SK-N-SH (cell line): Measurements from ENCODE around the gene MCM10. TPM values are rescaled to one million over a fixed set of nuclear protein-coding genes. Genes with fewer than 3 reads are reported as not detected.
"Not testable (repeated sequence)": the region's sequence is repeated elsewhere in the genome, so short reads cannot be mapped to it uniquely, and the experiment has no call there.

ENCODE experiments used
- CTCF ChIA-PET: fragments of 300-600, 350-600 bp; formaldehyde crosslinking; extraction: SDS; loops from one replicate; lab custom pipeline; 2021; lab: Yijun Ruan, JAX
- POLR2A ChIA-PET: fragments of 350-600 bp; sonication (Branson Sonifier 250); formaldehyde crosslinking; extraction: SDS; loops from one replicate; lab custom pipeline; 2020; ENCODE audit warnings: antibody characterized with exemption, inconsistent platforms; lab: Yijun Ruan, JAX
- DNase-seq: peaks from one replicate; pipeline ENCODE4 v3.0.0; 2012
- H2AFZ ChIP-seq: fragments of 200-600 bp; sonication (generic); 2 replicates; pipeline ENCODE4 v1.8.1; 2016; ENCODE audit warnings: antibody characterized with exemption, mild to moderate bottlenecking, low read depth
- H3F3A ChIP-seq: fragments of 200-600 bp; sonication (generic); replicated peaks from 2 replicates; pipeline ENCODE3; 2016; ENCODE audit warnings: antibody characterized with exemption, mild to moderate bottlenecking; ENCODE audit not compliant: insufficient read depth
- H3K27ac ChIP-seq, 2 experiments: fragments of 200-500 bp in 1 of 2; fragments of 200-600 bp in 1 of 2; sonication (Bioruptor generic) in 1 of 2; sonication (generic), shearing (Covaris generic) in 1 of 2; 2 replicates each; pipeline versions ENCODE4 v1.5.1 to v1.6.1; 2014 to 2016; ENCODE audit warnings: low read depth in 2 of 2, inconsistent platforms in 1 of 2, low read length in 1 of 2, mild to moderate bottlenecking in 1 of 2, mixed read lengths in 1 of 2
- H3K27me3 ChIP-seq: fragments of 200-600 bp; sonication (generic), shearing (Covaris generic); 2 replicates; pipeline ENCODE4 v1.6.1; 2016; ENCODE audit warnings: mixed run types; ENCODE audit not compliant: insufficient read depth
- H3K36me3 ChIP-seq, 2 experiments: fragments of 200-500 bp in 1 of 2; fragments of 200-600 bp in 1 of 2; sonication (Bioruptor generic) in 1 of 2; sonication (generic) in 1 of 2; replicated peaks in 1 of 2; 2 replicates each; pipeline versions ENCODE3 to v1.5.1; 2014 to 2016; ENCODE audit warnings: low read length in 1 of 2, mild to moderate bottlenecking in 1 of 2; ENCODE audit not compliant: insufficient read depth in 2 of 2, control insufficient read depth in 1 of 2
- H3K4me1 ChIP-seq, 2 experiments: fragments of 200-500 bp in 1 of 2; fragments of 200-600 bp in 1 of 2; sonication (Bioruptor generic) in 1 of 2; sonication (generic), shearing (Covaris generic) in 1 of 2; 2 replicates each; pipeline versions ENCODE4 v1.5.1 to v1.6.1; 2014 to 2016; ENCODE audit warnings: low read depth in 1 of 2, low read length in 1 of 2, mixed run types in 1 of 2; ENCODE audit not compliant: insufficient read depth in 2 of 2, control insufficient read depth in 1 of 2
- H3K4me2 ChIP-seq: fragments of 200-600 bp; sonication (generic), shearing (Covaris generic); 2 replicates; pipeline ENCODE4 v1.6.1; 2017; ENCODE audit warnings: mixed run types
- H3K4me3 ChIP-seq, 2 experiments: fragments of 200-500 bp in 1 of 2; fragments of 200-600 bp in 1 of 2; sonication (Bioruptor generic) in 1 of 2; sonication (generic), shearing (Covaris generic) in 1 of 2; 2 replicates each; pipeline versions ENCODE4 v1.5.1 to v1.8.1; 2014 to 2016; ENCODE audit warnings: low read depth in 2 of 2, inconsistent platforms in 1 of 2, low read length in 1 of 2, mild to moderate bottlenecking in 1 of 2, mixed read lengths in 1 of 2, moderate library complexity in 1 of 2
- H3K79me2 ChIP-seq: fragments of 200-600 bp; sonication (generic); 2 replicates; pipeline ENCODE4 v1.8.1; 2017; ENCODE audit warnings: mild to moderate bottlenecking; ENCODE audit not compliant: insufficient read depth
- H3K9ac ChIP-seq: fragments of 200-600 bp; sonication (generic); 2 replicates; pipeline ENCODE4 v1.6.1; 2017; ENCODE audit warnings: mixed run types
- H3K9me2 ChIP-seq: fragments of 200-600 bp; sonication (generic); 2 replicates; pipeline ENCODE4 v1.6.1; 2017; ENCODE audit warnings: mixed run types
- H3K9me3 ChIP-seq: fragments of 200-600 bp; sonication (generic); 2 replicates; pipeline ENCODE4 v1.6.1; 2017; ENCODE audit warnings: mixed run types, mild to moderate bottlenecking, moderate library complexity
- H4K20me1 ChIP-seq: fragments of 200-600 bp; sonication (generic); 2 replicates; pipeline ENCODE4 v1.6.1; 2017; ENCODE audit warnings: mild to moderate bottlenecking, mixed run types; ENCODE audit not compliant: insufficient read depth
- ELF1 ChIP-seq: IDR thresholded peaks from 2 replicates; pipeline ENCODE4 v1.4.0; 2012
- FOXM1 ChIP-seq: IDR thresholded peaks from 2 replicates; pipeline ENCODE4 v1.4.0; 2012; ENCODE audit warnings: low read depth, mild to moderate bottlenecking
- GATA2 ChIP-seq: sonication (generic); formaldehyde crosslinking; IDR thresholded peaks from 2 replicates; pipeline ENCODE4 v1.5.0; 2020; ENCODE audit warnings: mild to moderate bottlenecking, missing genetic modification reagents
- JUND ChIP-seq: IDR thresholded peaks from 2 replicates; pipeline ENCODE4 v1.4.0; 2012
- NFIC ChIP-seq: IDR thresholded peaks from 2 replicates; pipeline ENCODE4 v1.4.0; 2012; ENCODE audit warnings: borderline replicate concordance
- NRF1 ChIP-seq: IDR thresholded peaks from 2 replicates; pipeline ENCODE4 v1.6.1; 2012; ENCODE audit warnings: low read depth, mild to moderate bottlenecking, low read length
- RXRA ChIP-seq: IDR thresholded peaks from 2 replicates; pipeline ENCODE4 v1.4.0; 2012; ENCODE audit warnings: low read depth, mild to moderate bottlenecking, borderline replicate concordance
- SIN3A ChIP-seq: IDR thresholded peaks from 2 replicates; pipeline ENCODE4 v1.6.1; 2012; ENCODE audit warnings: low read depth, mild to moderate bottlenecking, low read length, moderate library complexity, borderline replicate concordance
- TAF1 ChIP-seq: IDR thresholded peaks from 2 replicates; pipeline ENCODE4 v1.6.1; 2012; ENCODE audit warnings: low read depth, mild to moderate bottlenecking, low read length, moderate library complexity, borderline replicate concordance
- TCF12 ChIP-seq: IDR thresholded peaks from 2 replicates; pipeline ENCODE4 v1.4.0; 2012
- TEAD4 ChIP-seq: IDR thresholded peaks from 2 replicates; pipeline ENCODE4 v1.4.0; 2012; ENCODE audit warnings: mild to moderate bottlenecking, borderline replicate concordance; ENCODE audit not compliant: insufficient read depth
- WGBS: methylation state at CpG from one replicate; pipeline ENCODE4 v1.1.6; 2017; ENCODE audit warnings: low lambda C conversion rate; 5-methylcytosine and 5-hydroxymethylcytosine counted together
- polyA plus RNA-seq, 3 experiments: library from polyadenylated mRNA; depleted of rRNA; stranded (reverse); fragments of >200 nt; gene quantifications; 2 replicates each; pipeline ENCODE4 v1.2.3, GENCODE V29; 2012
- TF ChIP-seq, protein P1 (sequence below): IDR thresholded peaks from 2 replicates; pipeline ENCODE4; 2012
- TF ChIP-seq, protein P2 (sequence below): fragments of 150-350 bp; IDR thresholded peaks from 2 replicates; pipeline ENCODE4 v1.6.1; 2016; ENCODE audit warnings: mild to moderate bottlenecking, low read depth, low read length
- TF ChIP-seq, protein P3 (sequence below): IDR thresholded peaks from 2 replicates; pipeline ENCODE4 v1.4.0; 2012; ENCODE audit warnings: low read depth, borderline replicate concordance
- TF ChIP-seq, protein P4 (sequence below): IDR thresholded peaks from 2 replicates; pipeline ENCODE4 v1.6.1; 2012; ENCODE audit warnings: mild to moderate bottlenecking, low read depth, low read length, moderate library complexity

Gene MCM10
- polyA plus RNA-seq, 1 of the 3 experiments (the other 2 are of a cell fraction): 5.1 TPM

DNA sequence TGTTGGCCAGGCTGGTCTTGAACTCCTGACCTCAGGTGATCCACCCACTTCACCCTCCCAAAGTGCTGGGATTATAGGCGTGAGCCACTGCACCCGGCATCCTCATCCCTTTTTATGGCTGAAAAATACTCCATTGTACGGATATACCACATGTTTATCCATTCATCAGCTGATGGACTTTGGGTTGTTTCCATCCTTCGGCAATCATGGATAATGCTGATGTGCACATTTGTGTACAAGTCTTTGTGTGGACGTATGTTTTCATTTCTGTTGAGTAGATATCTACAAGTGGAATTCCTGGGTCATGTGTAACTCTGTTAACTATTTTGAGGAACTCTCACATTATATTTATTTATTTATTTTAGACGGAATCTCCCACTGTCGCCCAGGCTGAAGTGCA lies 78.6 kb downstream of the MCM10 start:
- Histone ChIP-seq H4K20me1 (no peaks in the 10 kb centered on the region), H3K27ac (no peak overlapping the region), H3K36me3 (no peaks in the 10 kb centered on the region), H3K79me2 (no peaks in the 10 kb centered on the region), H3F3A (no peaks in the 10 kb centered on the region), H3K4me2 (no peak overlapping the region), H3K9me2 (no peaks in the 10 kb centered on the region), H3K9ac (no peak overlapping the region), H3K4me3 (no peak overlapping the region), H3K9me3 (no peaks in the 10 kb centered on the region), H2AFZ (no peak overlapping the region)
- DNase-seq: no peak
- WGBS: 83% methylated on average over 7 of the region's 7 CpGs
- CTCF ChIA-PET: no interaction called here
- POLR2A ChIA-PET: no interaction called here
- TF ChIP-seq JUND (no peak), GATA2 (no peak), FOXM1 (no peak), ELF1 (no peak), TEAD4 (no peak), RXRA (no peak)
- TF ChIP-seq, protein P1, sequence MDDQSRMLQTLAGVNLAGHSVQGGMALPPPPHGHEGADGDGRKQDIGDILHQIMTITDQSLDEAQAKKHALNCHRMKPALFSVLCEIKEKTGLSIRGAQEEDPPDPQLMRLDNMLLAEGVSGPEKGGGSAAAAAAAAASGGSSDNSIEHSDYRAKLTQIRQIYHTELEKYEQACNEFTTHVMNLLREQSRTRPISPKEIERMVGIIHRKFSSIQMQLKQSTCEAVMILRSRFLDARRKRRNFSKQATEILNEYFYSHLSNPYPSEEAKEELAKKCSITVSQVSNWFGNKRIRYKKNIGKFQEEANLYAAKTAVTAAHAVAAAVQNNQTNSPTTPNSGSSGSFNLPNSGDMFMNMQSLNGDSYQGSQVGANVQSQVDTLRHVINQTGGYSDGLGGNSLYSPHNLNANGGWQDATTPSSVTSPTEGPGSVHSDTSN: no peak
- TF ChIP-seq, all 33 proteins: peak for 0
- Histone ChIP-seq H3K4me1 (no peaks in the 10 kb centered on the region), H3K27me3 (no peaks in the 10 kb centered on the region)

DNA sequence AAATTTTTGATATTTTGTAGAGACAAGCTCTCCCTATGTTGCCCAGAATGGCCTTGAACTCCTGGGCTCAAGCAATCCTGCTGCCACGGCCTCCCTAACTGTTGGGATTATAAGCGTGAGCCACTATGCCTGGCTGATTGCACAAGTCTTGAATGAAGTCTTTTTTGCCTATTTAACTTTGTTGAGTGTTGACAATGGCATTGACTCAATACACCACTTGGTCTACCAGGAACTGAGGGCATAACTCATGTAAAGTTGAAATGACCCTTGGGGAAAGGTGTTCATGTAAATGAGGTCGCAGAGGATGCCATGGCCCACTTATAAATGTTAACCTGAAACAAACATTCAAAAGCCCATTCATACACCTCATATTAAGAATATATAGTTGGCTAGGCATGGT lies 80.3 kb downstream of the MCM10 start:
- no peak overlapping the region for H3K27ac ChIP-seq
- H3K79me2 ChIP-seq: no peaks in the 10 kb centered on the region
- H3K9me3 ChIP-seq: no peaks in the 10 kb centered on the region
- H3K4me1 ChIP-seq: no peaks in the 10 kb centered on the region
- H3K4me3 ChIP-seq: no peak overlapping the region
- H3K27me3 ChIP-seq: no peaks in the 10 kb centered on the region
- no peaks in the 10 kb centered on the region for H4K20me1 ChIP-seq
- no peak overlapping the region for H2AFZ ChIP-seq
- no peaks in the 10 kb centered on the region for H3F3A ChIP-seq
- CTCF ChIA-PET: no interaction called here
- H3K4me2 ChIP-seq: no peak overlapping the region
- 49% methylated on average over 3 of the region's 3 CpGs for WGBS
- TF ChIP-seq TAF1: no peak
- TF ChIP-seq NRF1: no peak
- TF ChIP-seq, protein P2, sequence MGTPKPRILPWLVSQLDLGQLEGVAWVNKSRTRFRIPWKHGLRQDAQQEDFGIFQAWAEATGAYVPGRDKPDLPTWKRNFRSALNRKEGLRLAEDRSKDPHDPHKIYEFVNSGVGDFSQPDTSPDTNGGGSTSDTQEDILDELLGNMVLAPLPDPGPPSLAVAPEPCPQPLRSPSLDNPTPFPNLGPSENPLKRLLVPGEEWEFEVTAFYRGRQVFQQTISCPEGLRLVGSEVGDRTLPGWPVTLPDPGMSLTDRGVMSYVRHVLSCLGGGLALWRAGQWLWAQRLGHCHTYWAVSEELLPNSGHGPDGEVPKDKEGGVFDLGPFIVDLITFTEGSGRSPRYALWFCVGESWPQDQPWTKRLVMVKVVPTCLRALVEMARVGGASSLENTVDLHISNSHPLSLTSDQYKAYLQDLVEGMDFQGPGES: no peak
- TF ChIP-seq, protein P3, sequence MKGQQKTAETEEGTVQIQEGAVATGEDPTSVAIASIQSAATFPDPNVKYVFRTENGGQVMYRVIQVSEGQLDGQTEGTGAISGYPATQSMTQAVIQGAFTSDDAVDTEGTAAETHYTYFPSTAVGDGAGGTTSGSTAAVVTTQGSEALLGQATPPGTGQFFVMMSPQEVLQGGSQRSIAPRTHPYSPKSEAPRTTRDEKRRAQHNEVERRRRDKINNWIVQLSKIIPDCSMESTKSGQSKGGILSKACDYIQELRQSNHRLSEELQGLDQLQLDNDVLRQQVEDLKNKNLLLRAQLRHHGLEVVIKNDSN: no peak
- no peak for TF ChIP-seq NFIC
- no peak for TF ChIP-seq SIN3A
- no peak for TF ChIP-seq TCF12
- TF ChIP-seq, protein P4, sequence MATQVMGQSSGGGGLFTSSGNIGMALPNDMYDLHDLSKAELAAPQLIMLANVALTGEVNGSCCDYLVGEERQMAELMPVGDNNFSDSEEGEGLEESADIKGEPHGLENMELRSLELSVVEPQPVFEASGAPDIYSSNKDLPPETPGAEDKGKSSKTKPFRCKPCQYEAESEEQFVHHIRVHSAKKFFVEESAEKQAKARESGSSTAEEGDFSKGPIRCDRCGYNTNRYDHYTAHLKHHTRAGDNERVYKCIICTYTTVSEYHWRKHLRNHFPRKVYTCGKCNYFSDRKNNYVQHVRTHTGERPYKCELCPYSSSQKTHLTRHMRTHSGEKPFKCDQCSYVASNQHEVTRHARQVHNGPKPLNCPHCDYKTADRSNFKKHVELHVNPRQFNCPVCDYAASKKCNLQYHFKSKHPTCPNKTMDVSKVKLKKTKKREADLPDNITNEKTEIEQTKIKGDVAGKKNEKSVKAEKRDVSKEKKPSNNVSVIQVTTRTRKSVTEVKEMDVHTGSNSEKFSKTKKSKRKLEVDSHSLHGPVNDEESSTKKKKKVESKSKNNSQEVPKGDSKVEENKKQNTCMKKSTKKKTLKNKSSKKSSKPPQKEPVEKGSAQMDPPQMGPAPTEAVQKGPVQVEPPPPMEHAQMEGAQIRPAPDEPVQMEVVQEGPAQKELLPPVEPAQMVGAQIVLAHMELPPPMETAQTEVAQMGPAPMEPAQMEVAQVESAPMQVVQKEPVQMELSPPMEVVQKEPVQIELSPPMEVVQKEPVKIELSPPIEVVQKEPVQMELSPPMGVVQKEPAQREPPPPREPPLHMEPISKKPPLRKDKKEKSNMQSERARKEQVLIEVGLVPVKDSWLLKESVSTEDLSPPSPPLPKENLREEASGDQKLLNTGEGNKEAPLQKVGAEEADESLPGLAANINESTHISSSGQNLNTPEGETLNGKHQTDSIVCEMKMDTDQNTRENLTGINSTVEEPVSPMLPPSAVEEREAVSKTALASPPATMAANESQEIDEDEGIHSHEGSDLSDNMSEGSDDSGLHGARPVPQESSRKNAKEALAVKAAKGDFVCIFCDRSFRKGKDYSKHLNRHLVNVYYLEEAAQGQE: no peak
- no peak for TF ChIP-seq ELF1
- TF ChIP-seq FOXM1: no peak
- no peak for TF ChIP-seq JUND
- TF ChIP-seq, protein P1: no peak
- no peaks in the 10 kb centered on the region for H3K9me2 ChIP-seq
- H3K36me3 ChIP-seq: no peaks in the 10 kb centered on the region
- no peak overlapping the region for H3K9ac ChIP-seq
- DNase-seq: no peak
- POLR2A ChIA-PET: no interaction called here

DNA sequence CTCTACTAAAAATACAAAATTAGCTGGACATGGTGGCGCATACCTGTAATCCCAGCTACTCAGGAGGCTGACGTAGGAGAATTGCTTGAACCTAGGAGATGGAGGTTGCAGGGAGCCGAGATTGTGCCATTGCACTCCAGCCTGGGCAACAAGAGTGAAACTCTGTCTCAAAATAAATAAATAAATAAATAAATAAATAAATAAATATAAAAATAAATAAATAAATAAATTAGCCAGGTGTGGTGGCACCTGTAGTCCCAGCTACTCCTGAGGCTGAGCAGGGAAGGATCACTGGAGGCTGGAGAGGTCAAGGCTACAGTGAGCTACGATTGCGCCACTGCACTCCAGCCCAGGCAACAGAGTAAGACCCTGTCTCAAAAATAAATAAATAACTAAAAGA lies 80.9 kb downstream of the MCM10 start:
- H3K4me2 ChIP-seq, POLR2A ChIA-PET, H3F3A ChIP-seq, CTCF ChIA-PET, H3K4me1 ChIP-seq, H4K20me1 ChIP-seq, H2AFZ ChIP-seq, H3K27ac ChIP-seq, H3K27me3 ChIP-seq, H3K4me3 ChIP-seq, H3K9me3 ChIP-seq, DNase-seq, H3K79me2 ChIP-seq, H3K36me3 ChIP-seq, H3K9ac ChIP-seq, H3K9me2 ChIP-seq: not testable (repeated sequence)
- 76% methylated on average over 5 of the region's 5 CpGs for WGBS
